Fibroblast of the aortic adventitia (primary cell): Measurements from ENCODE around the gene RNF144A. TPM values are rescaled to one million over a fixed set of nuclear protein-coding genes. Genes with fewer than 3 reads are reported as not detected.
A peak's percentile ranks its signal among the peaks of the same experiment; 100 is the strongest.

Source experiments
- DNase-seq: peaks from one replicate; pipeline ENCODE4 v3.0.0-alpha.2; 2010; ENCODE audit warnings: low read depth
- H3K4me3 ChIP-seq: 2 replicates; pipeline ENCODE4 v1.5.1; 2011; ENCODE audit warnings: low read depth, mild to moderate bottlenecking, control low read depth, low read length, moderate library complexity
- total RNA-seq: library from RNA; depleted of rRNA; stranded (reverse); fragments of >200 nt; gene quantifications from 2 replicates; pipeline ENCODE4 v1.2.3, GENCODE V29; 2012; ENCODE audit warnings: low replicate concordance
- TF ChIP-seq, protein P1 (sequence below): IDR thresholded peaks from 2 replicates; pipeline ENCODE4 v1.5.1; 2011; ENCODE audit warnings: mild to moderate bottlenecking, low read length, control low read depth, inconsistent platforms; ENCODE audit not compliant: insufficient read depth

The RNF144A gene
- total RNA-seq, 1 donor, result 10.8 TPM

- TF ChIP-seq, protein P1, sequence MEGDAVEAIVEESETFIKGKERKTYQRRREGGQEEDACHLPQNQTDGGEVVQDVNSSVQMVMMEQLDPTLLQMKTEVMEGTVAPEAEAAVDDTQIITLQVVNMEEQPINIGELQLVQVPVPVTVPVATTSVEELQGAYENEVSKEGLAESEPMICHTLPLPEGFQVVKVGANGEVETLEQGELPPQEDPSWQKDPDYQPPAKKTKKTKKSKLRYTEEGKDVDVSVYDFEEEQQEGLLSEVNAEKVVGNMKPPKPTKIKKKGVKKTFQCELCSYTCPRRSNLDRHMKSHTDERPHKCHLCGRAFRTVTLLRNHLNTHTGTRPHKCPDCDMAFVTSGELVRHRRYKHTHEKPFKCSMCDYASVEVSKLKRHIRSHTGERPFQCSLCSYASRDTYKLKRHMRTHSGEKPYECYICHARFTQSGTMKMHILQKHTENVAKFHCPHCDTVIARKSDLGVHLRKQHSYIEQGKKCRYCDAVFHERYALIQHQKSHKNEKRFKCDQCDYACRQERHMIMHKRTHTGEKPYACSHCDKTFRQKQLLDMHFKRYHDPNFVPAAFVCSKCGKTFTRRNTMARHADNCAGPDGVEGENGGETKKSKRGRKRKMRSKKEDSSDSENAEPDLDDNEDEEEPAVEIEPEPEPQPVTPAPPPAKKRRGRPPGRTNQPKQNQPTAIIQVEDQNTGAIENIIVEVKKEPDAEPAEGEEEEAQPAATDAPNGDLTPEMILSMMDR, result no peak
- DNase-seq, result no peak
- H3K4me3 ChIP-seq, result no peak overlapping the region
Measured at GRCh38 chr2:6916224-6916623, 988 bp upstream of the RNF144A start.

DNA sequence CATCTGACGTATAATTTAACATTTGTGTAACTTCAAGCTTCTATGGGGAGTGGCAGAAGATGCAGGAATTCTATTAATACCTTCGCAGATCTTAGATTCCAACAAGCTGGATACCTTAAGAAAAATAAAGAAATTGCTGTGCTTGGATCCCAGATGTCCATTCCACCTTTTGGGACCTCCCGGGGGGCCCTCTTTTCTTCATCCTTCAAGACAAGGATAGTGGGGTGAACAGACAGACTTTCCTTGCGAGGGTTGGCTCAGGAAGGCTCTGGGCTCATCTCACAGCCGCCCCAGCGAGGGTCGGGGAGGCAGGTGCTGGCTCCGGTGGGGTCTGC lies 509 bp upstream of the RNF144A start:
- TF ChIP-seq, protein P1, result no peak
- no peak for DNase-seq
- peak overlapping the region; percentile 54 for H3K4me3 ChIP-seq

DNA sequence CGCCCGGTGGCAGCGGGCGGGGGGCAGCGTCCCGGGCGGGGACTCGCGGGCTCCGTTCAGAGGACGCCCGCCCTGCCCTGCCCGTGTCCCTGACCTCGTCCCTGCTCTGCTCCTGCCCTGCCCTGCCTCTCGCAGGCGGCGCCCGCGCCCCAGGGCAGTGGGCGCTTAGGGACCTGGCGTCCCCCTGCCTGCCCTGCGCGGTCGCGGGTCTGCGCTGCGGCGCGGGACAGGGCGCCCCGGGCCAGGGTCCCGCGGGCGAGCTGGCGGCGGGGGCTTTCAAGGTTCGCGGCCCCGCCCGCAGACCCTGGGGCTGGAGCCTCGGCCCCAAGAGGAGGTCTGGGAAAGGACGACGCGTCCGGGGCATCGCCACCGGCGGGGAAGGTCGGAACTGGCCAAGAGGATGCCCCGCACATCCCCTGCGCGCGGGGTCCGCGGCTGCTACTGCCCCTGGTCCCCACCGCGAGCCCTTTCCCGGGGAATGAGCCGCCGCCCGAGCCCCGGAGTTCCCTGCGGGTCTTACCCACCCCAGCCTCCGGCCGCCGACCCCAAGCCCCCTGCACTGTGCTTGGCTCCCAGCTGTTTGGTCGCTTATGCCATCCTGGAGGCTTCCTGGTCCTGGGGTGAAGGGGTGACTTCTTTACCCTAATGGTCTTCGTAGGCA lies 679 bp downstream of the RNF144A start:
- TF ChIP-seq, protein P1, result no peak
- peak overlapping the region; percentile 67 for H3K4me3 ChIP-seq
- no peak for DNase-seq

- H3K4me3 ChIP-seq, result no peak overlapping the region
- TF ChIP-seq, protein P1, result no peak
- no peak for DNase-seq
Measured at GRCh38 chr2:6919901-6920742, 2.9 kb downstream of the RNF144A start.

DNA sequence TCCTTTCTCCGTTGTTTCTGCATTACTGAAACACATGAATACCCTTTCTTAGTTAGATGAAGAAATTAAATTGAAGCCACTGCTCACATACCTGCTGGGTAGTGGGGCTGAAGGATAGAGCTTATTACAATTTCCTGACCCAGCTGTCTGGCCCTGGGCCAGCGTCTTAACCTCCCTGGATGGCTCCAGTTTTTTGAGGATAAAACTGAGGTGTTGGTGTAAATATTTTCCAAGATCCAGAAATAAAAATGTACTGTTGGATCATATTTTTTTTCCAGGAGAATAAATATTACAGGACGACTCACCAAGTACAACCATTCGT lies 3.5 kb downstream of the RNF144A start:
- H3K4me3 ChIP-seq, result no peak overlapping the region
- DNase-seq, result no peak
- TF ChIP-seq, protein P1, result no peak

DNA sequence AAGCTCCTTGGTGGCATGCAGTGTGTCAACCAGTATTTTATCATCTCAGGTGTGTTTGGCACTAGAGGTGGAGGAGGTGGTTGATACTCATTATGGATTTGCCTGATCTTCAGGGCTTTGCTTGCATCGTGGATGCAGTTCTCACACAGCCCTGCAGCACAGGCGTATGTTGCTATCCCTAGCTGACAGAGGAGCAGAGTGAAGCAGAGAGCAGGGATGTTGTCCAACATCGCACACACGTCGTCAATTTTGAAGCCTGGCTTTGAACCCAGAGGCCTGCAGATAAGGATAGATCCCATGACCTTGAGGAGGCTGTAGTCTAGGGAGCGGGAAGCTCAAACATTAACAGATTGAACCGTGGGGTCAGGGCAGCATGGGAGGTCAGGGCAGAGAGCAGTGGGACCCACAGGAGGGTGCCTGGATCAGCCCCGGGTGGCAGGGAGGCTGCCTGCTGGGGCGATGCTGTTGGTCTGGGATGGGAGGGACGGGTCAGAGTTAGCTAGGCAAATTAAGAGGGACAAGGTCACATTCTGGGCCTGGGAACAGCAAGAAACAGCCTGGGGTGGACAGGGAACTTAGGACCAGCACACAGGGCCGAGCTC lies 4.2 kb downstream of the RNF144A start:
- no peak overlapping the region for H3K4me3 ChIP-seq
- DNase-seq, result no peak
- TF ChIP-seq, protein P1, result no peak
